Fibroblast of lung (primary cell): Measurements from ENCODE around the gene GLP2R. TPM values are rescaled to one million over a fixed set of nuclear protein-coding genes. Genes with fewer than 3 reads are reported as not detected.
A peak's percentile ranks its signal among the peaks of the same experiment; 100 is the strongest.

Experiments used
- DNase-seq, 2 donors: peaks; one replicate each; pipeline versions ENCODE4 v3.0.0 to v3.0.0-alpha.2; 2010; ENCODE audit warnings: low read depth in 2 of 2
- H2AFZ ChIP-seq: 2 replicates; pipeline ENCODE4 v1.5.1; 2012; ENCODE audit warnings: low read length, control low read depth, inconsistent platforms
- H3K27ac ChIP-seq: 2 replicates; pipeline ENCODE4 v1.5.1; 2011; ENCODE audit warnings: low read length, control low read depth; ENCODE audit not compliant: insufficient read depth
- H3K27me3 ChIP-seq: 2 replicates; pipeline ENCODE4 v1.5.1; 2011; ENCODE audit warnings: mild to moderate bottlenecking, low read length; ENCODE audit not compliant: control insufficient read depth, insufficient read depth
- H3K36me3 ChIP-seq: 2 replicates; pipeline ENCODE4 v1.5.1; 2011; ENCODE audit warnings: low read length; ENCODE audit not compliant: control insufficient read depth, insufficient read depth
- H3K4me1 ChIP-seq: 2 replicates; pipeline ENCODE4 v1.5.1; 2011; ENCODE audit warnings: low read length; ENCODE audit not compliant: control insufficient read depth, insufficient read depth; ENCODE audit errors: extremely low read depth
- H3K4me2 ChIP-seq: 2 replicates; pipeline ENCODE4 v1.5.1; 2011; ENCODE audit warnings: low read length, control low read depth; ENCODE audit not compliant: insufficient read depth; ENCODE audit errors: extremely low read depth
- H3K4me3 ChIP-seq, 4 experiments: fragments of 200-600 bp in 1 of 4; sonication (generic) in 1 of 4; replicated peaks in 1 of 4; 2 replicates each; pipeline ENCODE4 v1.5.1; 2011 to 2016; ENCODE audit warnings: low read length in 4 of 4, low read depth in 3 of 4, mild to moderate bottlenecking in 3 of 4, control low read depth in 2 of 4, inconsistent platforms in 1 of 4, mixed read lengths in 1 of 4; ENCODE audit not compliant: insufficient read depth in 1 of 4; ENCODE audit errors: control extremely low read depth in 1 of 4
- H3K79me2 ChIP-seq: 2 replicates; pipeline ENCODE4 v1.5.1; 2012; ENCODE audit warnings: mild to moderate bottlenecking, low read length, inconsistent platforms; ENCODE audit not compliant: control insufficient read depth, insufficient read depth
- H3K9ac ChIP-seq: 2 replicates; pipeline ENCODE4 v1.5.1; 2011; ENCODE audit warnings: mild to moderate bottlenecking, low read length, control low read depth; ENCODE audit not compliant: insufficient read depth
- H3K9me3 ChIP-seq: 2 replicates; pipeline ENCODE4 v1.5.1; 2012; ENCODE audit warnings: low read depth, low read length; ENCODE audit not compliant: control insufficient read depth, insufficient read depth
- H4K20me1 ChIP-seq: 2 replicates; pipeline ENCODE4 v1.5.1; 2011; ENCODE audit warnings: low read length; ENCODE audit not compliant: control insufficient read depth, insufficient read depth; ENCODE audit errors: extremely low read depth
- CTCF ChIP-seq, 2 donors: IDR thresholded peaks in 1 of 2; conservative IDR thresholded peaks in 1 of 2; 1 replicate in 1 of 2; 2 replicates in 1 of 2; pipeline ENCODE4 v1.5.1; 2011 to 2012; ENCODE audit warnings: low read length in 2 of 2, control low read depth in 1 of 2, inconsistent platforms in 1 of 2, low read depth in 1 of 2, mild to moderate bottlenecking in 1 of 2
- EZH2 ChIP-seq: IDR thresholded peaks from 2 replicates; pipeline ENCODE4 v1.5.1; 2012; ENCODE audit warnings: low read length, control low read depth, mild to moderate bottlenecking; ENCODE audit errors: missing control alignments
- polyA plus RNA-seq, 2 donors: library from polyadenylated mRNA; depleted of rRNA in 1 of 2; stranded (reverse) in 1 of 2; unstranded in 1 of 2; fragments of >200 nt; gene quantifications; 2 replicates each; pipeline ENCODE4 v1.2.1, GENCODE V29; 2011 to 2012; ENCODE audit warnings: missing spikeins in 1 of 2
- total RNA-seq: library from RNA; depleted of rRNA; stranded (reverse); fragments of >200 nt; gene quantifications from 2 replicates; pipeline ENCODE4 v1.2.1, GENCODE V29; 2014

The GLP2R gene
- total and polyA plus RNA-seq, 2 donors (not counting 1 experiment from before 2014, with no cell fraction given): not detected

DNA sequence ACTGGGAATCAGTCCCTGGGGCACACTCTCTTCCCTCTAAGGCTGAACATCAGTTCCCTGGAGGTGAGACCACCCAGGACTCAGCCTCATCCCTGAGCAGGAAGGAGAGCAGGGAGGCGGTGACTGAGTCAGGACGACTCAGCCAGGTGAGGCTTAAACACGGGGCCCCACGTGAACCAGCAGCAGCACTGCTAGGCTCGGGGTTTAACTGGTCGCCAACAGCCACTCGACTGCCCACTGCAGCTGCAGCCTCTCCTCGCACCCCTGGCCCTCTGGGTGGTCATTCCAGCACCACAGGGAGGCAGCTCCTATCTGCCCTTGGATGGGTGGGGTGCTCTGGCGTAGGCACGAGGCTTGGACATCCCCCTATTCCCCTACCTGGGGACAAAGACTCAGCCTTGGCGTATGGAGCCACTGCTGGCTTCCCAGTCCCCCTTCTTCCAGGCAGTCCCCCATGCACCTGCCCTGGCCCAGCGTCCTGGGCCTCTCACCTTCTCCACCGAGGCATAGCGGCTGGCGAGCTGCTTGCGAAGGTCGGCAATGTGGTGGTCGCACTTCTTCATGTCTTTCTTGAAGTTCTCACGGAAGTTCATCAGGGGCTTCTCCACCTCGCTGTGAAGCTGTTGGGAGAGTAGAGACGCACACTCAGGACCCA is 100.6 kb downstream of the GLP2R start:
- Histone ChIP-seq H3K4me1 (no peaks in the 10 kb centered on the region), H3K27ac (no peak overlapping the region), H3K79me2 (no peaks in the 10 kb centered on the region), H3K4me3 (no peak overlapping the region), H3K36me3 (no peaks in the 10 kb centered on the region), H3K9me3 (no peaks in the 10 kb centered on the region), H3K4me2 (no peak overlapping the region), H3K27me3 (no peaks in the 10 kb centered on the region), H2AFZ (no peak overlapping the region), H3K9ac (no peak overlapping the region), H4K20me1 (no peaks in the 10 kb centered on the region)
- TF ChIP-seq CTCF (conservative IDR thresholded peaks at IDR 0.05 in 1 of 2, IDR thresholded peaks at IDR 0.05 in 1 of 2; ENCODE audit: low read depth in 1 of 2, low read length in 2 of 2) (no peak), EZH2 (no peak)
- DNase-seq: no peak

DNA sequence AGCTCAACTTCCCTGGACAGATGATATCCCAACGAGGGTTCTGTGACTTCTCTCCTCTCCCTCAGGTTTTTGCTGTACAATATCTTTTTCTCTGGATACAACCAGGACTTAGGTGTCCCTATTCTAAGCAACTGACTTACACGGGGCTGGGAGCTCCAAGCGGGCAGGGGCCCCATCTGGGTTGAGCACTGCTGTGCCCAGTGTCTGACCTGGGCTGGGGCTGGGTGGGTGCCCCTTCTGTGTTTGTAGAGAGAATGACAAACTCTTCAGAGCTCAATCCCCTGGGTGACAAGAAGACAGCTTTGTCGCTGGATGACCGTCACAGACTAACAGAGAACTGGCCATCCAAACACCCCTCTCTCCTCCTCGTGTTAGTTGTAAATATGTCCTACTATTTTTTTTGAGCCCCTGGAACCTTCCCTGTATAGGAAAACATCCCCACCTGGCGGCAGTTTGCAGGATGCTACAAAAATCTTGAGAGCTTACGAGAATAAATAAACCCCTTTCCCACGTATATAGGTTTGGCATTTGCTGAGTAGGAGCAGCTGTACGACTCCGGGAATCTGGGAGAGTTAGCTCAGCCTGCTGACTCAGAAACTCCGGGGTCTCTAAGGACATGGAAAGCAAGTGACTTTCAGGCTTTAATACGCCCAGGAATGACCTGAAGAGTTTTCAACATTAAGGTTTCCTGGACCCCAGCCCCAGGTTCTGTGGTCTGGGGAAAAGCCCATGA is 103.0 kb downstream of the GLP2R start:
- H3K4me2 ChIP-seq: no peak overlapping the region
- no peaks in the 10 kb centered on the region for H3K79me2 ChIP-seq
- H3K9ac ChIP-seq: no peak overlapping the region
- no peaks in the 10 kb centered on the region for H3K4me1 ChIP-seq
- no peak overlapping the region for H3K4me3 ChIP-seq
- no peak for TF ChIP-seq EZH2
- TF ChIP-seq CTCF (conservative IDR thresholded peaks at IDR 0.05 in 1 of 2, IDR thresholded peaks at IDR 0.05 in 1 of 2; ENCODE audit: low read depth in 1 of 2, low read length in 2 of 2): peak; percentile 29 to 77
- H3K36me3 ChIP-seq: no peaks in the 10 kb centered on the region
- H3K27ac ChIP-seq: no peak overlapping the region
- H2AFZ ChIP-seq: no peak overlapping the region
- no peaks in the 10 kb centered on the region for H3K9me3 ChIP-seq
- H4K20me1 ChIP-seq: no peaks in the 10 kb centered on the region
- H3K27me3 ChIP-seq: no peaks in the 10 kb centered on the region
- DNase-seq: peak; percentile 72 to 93

DNA sequence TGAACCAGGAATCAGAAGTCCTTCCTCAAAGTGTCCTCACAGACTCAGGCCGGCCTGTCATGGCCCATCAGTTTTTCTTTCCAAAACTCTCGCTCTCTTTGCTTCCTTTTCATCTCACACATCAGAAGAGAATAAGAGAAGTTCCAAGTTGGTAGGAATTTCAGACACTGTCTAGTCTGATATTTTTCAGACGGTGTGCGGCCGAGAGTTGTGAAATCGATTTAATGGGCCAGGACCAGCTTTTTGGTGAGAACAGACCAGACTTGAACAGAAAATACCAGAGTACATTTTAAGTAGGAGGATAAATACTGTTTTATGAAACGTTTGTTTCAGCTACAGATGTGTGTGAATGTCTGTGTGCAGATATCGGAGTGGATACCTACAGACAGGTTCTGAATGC is 104.1 kb downstream of the GLP2R start:
- no peak overlapping the region for H3K27ac ChIP-seq
- no peak overlapping the region for H2AFZ ChIP-seq
- H3K36me3 ChIP-seq: no peaks in the 10 kb centered on the region
- DNase-seq: no peak
- no peaks in the 10 kb centered on the region for H4K20me1 ChIP-seq
- H3K79me2 ChIP-seq: no peaks in the 10 kb centered on the region
- H3K9ac ChIP-seq: no peak overlapping the region
- no peaks in the 10 kb centered on the region for H3K27me3 ChIP-seq
- H3K4me3 ChIP-seq: no peak overlapping the region
- H3K4me2 ChIP-seq: no peak overlapping the region
- no peaks in the 10 kb centered on the region for H3K4me1 ChIP-seq
- TF ChIP-seq CTCF (conservative IDR thresholded peaks at IDR 0.05 in 1 of 2, IDR thresholded peaks at IDR 0.05 in 1 of 2; ENCODE audit: low read depth in 1 of 2, low read length in 2 of 2): no peak
- TF ChIP-seq EZH2: no peak
- H3K9me3 ChIP-seq: no peaks in the 10 kb centered on the region
